Loucy (cell line): Measurements from ENCODE around the gene FKBP5.

Experiments used
- H2AFZ ChIP-seq: fragments of 200-600 bp; sonication (generic); 2 replicates; pipeline ENCODE4 v1.6.0; 2016; ENCODE audit warnings: antibody characterized with exemption, mild to moderate bottlenecking, low read length, moderate library complexity
- H3F3A ChIP-seq: fragments of 200-600 bp; 2 replicates; pipeline ENCODE4 v1.6.0; 2016; ENCODE audit warnings: antibody characterized with exemption, low read depth, mild to moderate bottlenecking
- H3K27me3 ChIP-seq: fragments of 200-600 bp; sonication (generic); 2 replicates; pipeline ENCODE4 v1.6.1; 2014; ENCODE audit warnings: low read length, mild to moderate bottlenecking; ENCODE audit not compliant: insufficient read depth, poor library complexity, severe bottlenecking
- H3K36me3 ChIP-seq: fragments of 200-600 bp; sonication (generic); 2 replicates; pipeline ENCODE4 v1.6.1; 2016; ENCODE audit warnings: low read length; ENCODE audit not compliant: insufficient read depth
- H3K4me1 ChIP-seq: fragments of 200-600 bp; sonication (generic); 2 replicates; pipeline ENCODE4 v1.5.1; 2014; ENCODE audit warnings: low read length, mild to moderate bottlenecking; ENCODE audit not compliant: insufficient read depth, poor library complexity, severe bottlenecking
- H3K4me2 ChIP-seq: fragments of 200-600 bp; sonication (generic); 2 replicates; pipeline ENCODE4 v1.6.0; 2014; ENCODE audit warnings: antibody characterized with exemption, low read length, low read depth, mild to moderate bottlenecking; ENCODE audit not compliant: poor library complexity, severe bottlenecking
- H3K4me3 ChIP-seq: fragments of 200-600 bp; sonication (generic); 2 replicates; pipeline ENCODE4 v1.5.1; 2014; ENCODE audit warnings: low read length, mild to moderate bottlenecking, mixed read lengths; ENCODE audit not compliant: poor library complexity, severe bottlenecking
- H3K79me2 ChIP-seq: fragments of 200-600 bp; sonication (generic); 2 replicates; pipeline ENCODE4 v1.6.1; 2014; ENCODE audit warnings: low read length; ENCODE audit not compliant: insufficient read depth
- H3K9ac ChIP-seq: fragments of 200-600 bp; sonication (generic); 2 replicates; pipeline ENCODE4 v1.6.0; 2014; ENCODE audit warnings: mild to moderate bottlenecking, low read depth, low read length, moderate library complexity; ENCODE audit not compliant: poor library complexity, severe bottlenecking
- H3K9me2 ChIP-seq: fragments of 200-600 bp; sonication (generic); replicated peaks from 2 replicates; pipeline ENCODE4 v1.6.1; 2016; ENCODE audit warnings: low read depth, low read length, mixed read lengths
- H3K9me3 ChIP-seq: fragments of 200-600 bp; sonication (generic); 2 replicates; pipeline ENCODE4 v1.6.1; 2014; ENCODE audit warnings: mild to moderate bottlenecking, antibody characterized with exemption, low read length, low read depth; ENCODE audit not compliant: insufficient read depth
- H4K20me1 ChIP-seq: fragments of 200-600 bp; sonication (generic); 2 replicates; pipeline ENCODE4 v1.6.0; 2014; ENCODE audit warnings: antibody characterized with exemption, low read length, mild to moderate bottlenecking; ENCODE audit not compliant: insufficient read depth, poor library complexity, severe bottlenecking
- EZH2phosphoT487 ChIP-seq: fragments of 200-600 bp; IDR thresholded peaks from 2 replicates; pipeline ENCODE4 v1.6.1; 2018; ENCODE audit warnings: antibody characterized with exemption, mild to moderate bottlenecking, moderate library complexity, borderline replicate concordance
- TF ChIP-seq, protein P1 (sequence below): fragments of 200-600 bp; sonication (generic); conservative IDR thresholded peaks from 2 replicates; pipeline ENCODE4 v1.5.1; 2014; ENCODE audit warnings: mild to moderate bottlenecking, antibody characterized with exemption, low read length

FKBP5 gene

DNA sequence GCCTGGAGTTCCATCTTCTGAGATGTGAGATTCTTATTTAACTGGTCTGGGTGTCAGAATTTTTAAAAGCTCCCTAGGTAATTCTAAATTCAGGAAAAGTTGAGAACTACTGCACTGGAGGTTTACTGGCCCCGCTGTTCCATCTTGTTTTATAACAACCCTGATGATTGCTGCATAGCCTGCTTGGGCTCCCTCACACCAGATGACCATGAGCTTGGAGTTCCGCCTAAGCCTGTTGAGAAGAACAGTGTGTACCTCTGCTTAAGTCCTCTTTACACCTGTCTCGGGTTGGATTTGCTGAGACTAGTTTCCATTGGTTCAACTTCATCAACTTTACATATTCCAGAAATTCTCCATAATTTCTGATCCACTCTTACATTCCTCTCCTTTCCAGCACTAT lies 77.9 kb downstream of the FKBP5 start:
- Histone ChIP-seq H3K4me1 (no peaks in the 10 kb centered on the region), H3K9me3 (no peaks in the 10 kb centered on the region), H3K9ac (no peak overlapping the region), H3K27me3 (no peaks in the 10 kb centered on the region), H3K79me2 (no peaks in the 10 kb centered on the region), H4K20me1 (no peaks in the 10 kb centered on the region), H2AFZ (no peak overlapping the region), H3K4me2 (no peak overlapping the region), H3K36me3 (peaks cover 81% of the 10 kb centered on the region), H3K9me2 (no peaks in the 10 kb centered on the region), H3K4me3 (no peak overlapping the region), H3F3A (no peaks in the 10 kb centered on the region)
- no peak for TF ChIP-seq EZH2phosphoT487
- TF ChIP-seq, protein P1, sequence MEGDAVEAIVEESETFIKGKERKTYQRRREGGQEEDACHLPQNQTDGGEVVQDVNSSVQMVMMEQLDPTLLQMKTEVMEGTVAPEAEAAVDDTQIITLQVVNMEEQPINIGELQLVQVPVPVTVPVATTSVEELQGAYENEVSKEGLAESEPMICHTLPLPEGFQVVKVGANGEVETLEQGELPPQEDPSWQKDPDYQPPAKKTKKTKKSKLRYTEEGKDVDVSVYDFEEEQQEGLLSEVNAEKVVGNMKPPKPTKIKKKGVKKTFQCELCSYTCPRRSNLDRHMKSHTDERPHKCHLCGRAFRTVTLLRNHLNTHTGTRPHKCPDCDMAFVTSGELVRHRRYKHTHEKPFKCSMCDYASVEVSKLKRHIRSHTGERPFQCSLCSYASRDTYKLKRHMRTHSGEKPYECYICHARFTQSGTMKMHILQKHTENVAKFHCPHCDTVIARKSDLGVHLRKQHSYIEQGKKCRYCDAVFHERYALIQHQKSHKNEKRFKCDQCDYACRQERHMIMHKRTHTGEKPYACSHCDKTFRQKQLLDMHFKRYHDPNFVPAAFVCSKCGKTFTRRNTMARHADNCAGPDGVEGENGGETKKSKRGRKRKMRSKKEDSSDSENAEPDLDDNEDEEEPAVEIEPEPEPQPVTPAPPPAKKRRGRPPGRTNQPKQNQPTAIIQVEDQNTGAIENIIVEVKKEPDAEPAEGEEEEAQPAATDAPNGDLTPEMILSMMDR, result no peak

DNA sequence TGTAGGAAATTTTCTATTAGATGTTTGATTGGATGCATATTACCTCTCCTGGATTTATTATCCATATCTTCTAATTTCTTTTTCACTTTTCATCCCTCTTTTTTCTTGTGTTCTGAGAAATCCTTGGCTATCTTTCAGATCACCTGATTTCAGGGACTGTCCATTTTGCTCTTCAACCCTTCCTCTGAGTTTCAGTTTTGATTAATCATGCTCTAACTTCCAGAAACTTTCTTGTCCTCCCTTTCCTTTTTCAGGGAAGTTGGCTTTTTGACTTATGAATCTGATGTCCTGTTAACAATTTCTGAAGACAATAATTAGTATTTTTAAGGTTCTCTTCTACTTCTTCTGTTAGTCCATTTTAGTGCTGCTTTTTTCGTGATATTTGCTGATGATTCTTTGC lies 79.1 kb downstream of the FKBP5 start:
- no peaks in the 10 kb centered on the region for H3K9me3 ChIP-seq
- no peaks in the 10 kb centered on the region for H3K79me2 ChIP-seq
- TF ChIP-seq, protein P1, result no peak
- TF ChIP-seq EZH2phosphoT487, result no peak
- no peak overlapping the region for H3K4me3 ChIP-seq
- no peaks in the 10 kb centered on the region for H3K27me3 ChIP-seq
- H3K36me3 ChIP-seq, result peaks cover 73% of the 10 kb centered on the region
- H3F3A ChIP-seq, result no peaks in the 10 kb centered on the region
- no peaks in the 10 kb centered on the region for H3K9me2 ChIP-seq
- H3K4me1 ChIP-seq, result no peaks in the 10 kb centered on the region
- H4K20me1 ChIP-seq, result no peaks in the 10 kb centered on the region
- no peak overlapping the region for H2AFZ ChIP-seq
- no peak overlapping the region for H3K9ac ChIP-seq
- no peak overlapping the region for H3K4me2 ChIP-seq

DNA sequence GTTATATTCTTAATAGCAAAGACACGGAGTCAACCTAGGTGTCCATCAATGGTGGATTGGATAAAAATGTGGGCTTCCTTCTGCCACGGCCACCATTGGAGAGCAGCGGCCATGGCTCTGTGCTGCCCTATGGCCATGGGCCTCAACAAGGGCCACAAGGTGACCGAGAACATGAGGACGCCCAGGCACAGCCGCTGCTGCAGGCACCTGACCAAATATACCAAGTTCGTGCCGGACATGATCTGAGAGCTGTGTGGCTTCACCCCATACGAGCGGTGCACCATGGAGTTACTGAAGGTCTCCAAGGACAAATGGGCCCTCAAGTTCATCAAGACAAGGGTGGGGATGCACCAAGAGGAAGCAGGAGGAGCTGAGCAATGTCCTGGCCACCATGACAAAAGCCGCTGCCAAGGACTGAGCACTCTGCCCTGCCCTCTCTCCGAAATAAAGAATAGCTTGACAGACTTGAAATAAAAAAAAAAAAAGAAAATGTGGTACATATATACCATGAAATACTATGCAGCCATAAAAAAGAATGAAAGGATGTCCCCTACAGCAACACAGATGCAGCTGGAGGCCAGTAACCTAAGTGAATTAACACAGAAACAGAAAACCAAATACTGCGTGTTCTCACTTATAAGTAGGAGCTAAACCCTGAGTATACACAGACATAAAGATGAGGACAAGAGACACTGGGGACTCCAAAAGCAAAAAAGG lies 81.0 kb downstream of the FKBP5 start:
- TF ChIP-seq, protein P1, result no peak
- no peak for TF ChIP-seq EZH2phosphoT487
- Histone ChIP-seq H3K4me3 (no peak overlapping the region), H3F3A (no peaks in the 10 kb centered on the region)

More for the DNA sequence above, 81.0 kb downstream of the FKBP5 start:
- Histone ChIP-seq H3K4me1 (no peaks in the 10 kb centered on the region), H3K79me2 (0 out of 2 replicates have a peak, but pooled peaks cover 3% of the 10 kb centered on the region), H3K27me3 (no peaks in the 10 kb centered on the region), H3K9me2 (no peaks in the 10 kb centered on the region), H3K9me3 (no peaks in the 10 kb centered on the region), H4K20me1 (no peaks in the 10 kb centered on the region), H3K4me2 (no peak overlapping the region), H3K9ac (no peak overlapping the region), H3K36me3 (peaks cover 62% of the 10 kb centered on the region), H2AFZ (no peak overlapping the region)
